ENCODE data around the gene OR5AC2.

OR5AC2 gene

DNA sequence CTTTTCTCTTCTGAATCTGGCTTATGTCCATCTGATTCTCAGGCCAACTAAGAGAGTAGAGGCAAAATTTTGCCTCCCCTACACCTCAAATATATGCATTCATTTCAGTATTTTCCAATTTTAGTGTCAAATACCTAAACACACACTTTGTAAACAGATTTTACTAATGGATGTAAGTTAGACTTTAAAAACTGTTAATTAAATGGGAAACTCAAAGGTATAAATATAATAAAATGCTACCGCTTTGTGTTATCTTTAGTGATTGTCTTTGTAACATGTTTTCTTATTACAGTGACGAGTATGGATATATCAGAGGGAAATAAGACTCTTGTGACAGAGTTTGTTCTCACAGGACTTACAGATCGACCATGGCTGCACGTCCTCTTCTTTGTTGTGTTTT, at the start of gene OR5AC2:
TSS of gene OR5AC2 (plus strand) at position 301 of the 400 bp plus-strand sequence. CDS start at position 301, 0 bp downstream.
- DNase-seq = no peak

- DNase-seq = no peak
Measured at GRCh38 chr3:98038286-98038685, 48.7 kb upstream of the OR5AC2 start.

DNA sequence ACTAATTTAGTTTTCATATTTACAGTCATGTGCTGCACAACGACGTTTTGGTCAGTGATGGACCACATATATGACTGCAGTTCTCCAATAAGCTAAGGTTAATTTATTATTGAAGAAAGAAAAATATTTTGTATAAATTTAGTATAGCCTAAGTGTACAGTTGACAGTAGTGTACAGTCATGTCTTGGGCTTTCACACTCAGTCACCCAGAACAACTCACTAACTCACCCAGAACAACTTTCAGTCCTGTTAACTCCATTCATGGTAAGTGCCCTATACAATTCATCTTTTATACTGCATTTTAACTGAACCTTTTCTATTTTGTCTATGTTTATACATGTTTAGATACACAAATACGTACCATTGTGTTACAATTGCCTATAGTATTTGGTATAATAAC, 48.1 kb upstream of the OR5AC2 start:
- no peak for DNase-seq

DNA sequence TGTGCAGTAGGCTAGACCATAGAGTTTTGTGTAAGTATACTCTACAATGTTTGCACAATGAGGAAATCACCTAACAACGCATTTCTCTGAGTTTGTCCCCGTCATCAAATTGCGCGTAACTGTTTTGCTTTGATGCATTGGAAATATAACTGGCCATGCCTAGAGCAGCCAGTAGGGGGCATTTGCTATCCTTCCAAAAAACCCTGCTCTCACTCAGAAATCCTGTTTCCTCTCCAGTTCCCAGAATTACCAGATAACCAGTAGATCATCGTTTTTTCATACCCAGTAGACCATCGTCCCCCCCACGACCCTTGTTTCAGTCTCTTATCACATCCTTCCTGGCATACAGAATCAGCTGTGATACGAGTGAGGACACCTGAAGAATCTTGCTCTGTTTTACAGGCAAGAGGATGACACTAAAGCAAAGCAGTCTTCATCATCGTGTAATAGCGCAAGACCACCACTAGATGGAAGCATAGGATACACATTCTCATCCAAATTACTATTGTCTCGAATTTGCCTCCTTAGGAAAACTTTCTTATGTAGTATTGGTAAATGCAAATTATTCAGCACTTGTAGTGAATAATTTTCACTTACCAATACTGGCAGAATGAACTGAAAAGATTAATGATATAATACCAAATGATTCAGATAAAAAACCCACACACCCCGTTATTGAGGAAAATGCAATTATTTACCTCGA, 47.5 kb upstream of the OR5AC2 start:
- peak; percentile 73 to 85 for DNase-seq

DNA sequence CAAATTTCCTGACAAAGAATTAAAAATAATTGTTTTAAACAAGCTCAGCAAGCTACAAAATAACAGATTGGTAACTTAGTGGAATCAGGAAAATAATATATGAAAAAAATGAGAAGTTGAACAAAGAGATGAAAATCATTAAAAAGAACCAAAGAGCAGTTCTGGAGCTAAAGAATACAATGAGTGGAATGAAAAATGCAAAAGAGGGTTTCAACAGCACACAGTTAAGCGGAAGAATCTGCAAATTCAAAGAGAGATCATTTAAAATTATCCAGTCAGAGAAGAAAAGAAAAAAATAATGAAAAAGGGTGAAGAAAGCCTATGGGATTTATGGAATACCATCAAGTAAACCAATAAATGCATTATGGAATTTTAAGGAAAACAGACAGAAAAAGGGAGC, 45.6 kb upstream of the OR5AC2 start:
- DNase-seq = no peak

- DNase-seq = no peak
Measured at GRCh38 chr3:98048586-98048985, 38.4 kb upstream of the OR5AC2 start.

DNA sequence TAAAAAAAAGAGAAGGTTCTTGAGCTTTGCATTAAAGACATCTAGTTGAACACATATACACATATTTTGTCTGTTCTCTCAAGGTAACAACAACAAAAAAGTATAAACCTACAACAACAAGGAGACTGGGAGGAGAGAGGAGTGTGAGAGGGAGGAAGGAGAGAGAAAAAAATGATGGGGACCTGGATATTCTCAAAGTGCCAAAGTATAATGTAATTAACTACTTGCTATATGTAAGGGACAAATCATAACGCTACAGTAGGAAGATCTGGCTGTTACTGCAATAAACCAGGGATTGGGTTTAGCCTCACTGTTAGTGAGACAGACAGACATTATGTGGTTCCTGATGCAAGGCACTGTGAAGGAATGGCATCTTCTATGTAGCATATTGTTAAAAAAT, 37.7 kb upstream of the OR5AC2 start:
- no peak for DNase-seq

DNA sequence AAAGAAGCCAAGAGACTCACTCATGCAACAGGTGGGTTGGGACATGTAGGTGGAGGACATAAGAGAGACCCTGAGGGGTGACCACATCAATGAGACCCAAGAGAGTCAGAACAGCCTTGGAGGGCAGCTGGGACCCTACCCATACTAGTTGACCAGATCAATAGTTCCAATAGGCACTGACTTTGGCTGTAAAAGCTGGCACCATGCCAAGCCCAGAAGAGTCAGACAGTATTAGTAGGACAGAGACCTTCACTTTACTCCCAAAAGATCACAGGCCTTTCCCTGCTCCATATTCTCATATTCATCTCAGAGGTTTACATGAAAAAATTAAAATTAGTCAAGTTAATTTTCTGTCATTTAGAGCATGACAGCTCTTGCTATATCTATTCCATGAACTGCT, 30.9 kb upstream of the OR5AC2 start:
- no peak for DNase-seq

GRCh38 chr3:98057631-98058030, 29.3 kb upstream of the OR5AC2 start:
- DNase-seq = no peak

DNA sequence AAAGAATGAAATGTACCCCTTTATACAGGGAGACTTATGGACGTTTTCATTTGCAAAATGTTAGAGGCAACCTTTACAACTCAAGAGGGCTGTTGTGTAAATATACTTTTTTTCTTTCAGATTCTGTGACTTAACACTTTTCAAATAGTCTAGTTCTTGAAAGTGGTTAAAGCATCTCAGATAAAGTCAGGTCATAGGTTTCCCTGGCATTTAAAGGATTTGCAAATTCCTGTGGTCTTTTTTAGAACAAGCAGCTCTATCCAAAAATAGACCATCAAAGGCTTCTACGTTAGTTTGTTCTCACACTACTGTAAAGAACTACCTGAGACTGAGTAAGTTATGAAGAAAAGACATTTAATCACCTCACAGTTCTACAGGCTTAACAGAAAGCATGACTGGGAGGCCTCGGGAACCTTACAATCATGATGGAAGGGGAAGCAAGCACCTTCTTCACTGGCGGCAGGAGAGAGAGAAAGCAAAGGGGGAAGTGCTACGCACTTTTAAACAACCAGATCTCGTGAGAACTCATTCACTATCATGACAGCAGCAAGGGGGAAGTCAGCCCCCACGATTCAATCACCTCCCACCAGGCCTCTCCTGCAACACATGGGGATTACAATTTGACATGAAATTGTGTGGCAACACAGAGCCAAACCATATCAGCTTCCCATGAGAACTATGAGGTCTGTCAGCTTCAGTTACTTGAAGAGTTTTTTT, 28.6 kb upstream of the OR5AC2 start:
- no peak for DNase-seq

DNA sequence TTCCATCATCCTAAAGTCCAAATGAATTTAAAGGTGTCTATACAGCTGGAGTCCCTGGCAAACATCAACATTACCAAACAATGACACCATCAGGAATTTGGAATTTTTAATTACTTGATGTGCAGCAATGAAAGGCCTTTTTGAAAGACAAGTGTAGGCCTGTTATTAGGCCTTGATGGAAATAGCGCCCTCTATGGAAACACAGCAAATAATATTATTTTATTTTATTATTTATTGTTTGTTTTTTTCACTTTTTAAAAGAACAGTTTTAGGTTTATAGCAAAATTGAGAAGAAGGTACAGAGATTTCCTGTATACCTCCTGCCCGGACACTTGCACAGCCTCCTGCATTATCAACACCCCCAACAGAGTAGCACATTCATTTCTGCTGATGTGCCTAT, 18.1 kb upstream of the OR5AC2 start:
- DNase-seq = no peak

GRCh38 chr3:98070840-98071239, 16.1 kb upstream of the OR5AC2 start:
- DNase-seq = no peak

DNA sequence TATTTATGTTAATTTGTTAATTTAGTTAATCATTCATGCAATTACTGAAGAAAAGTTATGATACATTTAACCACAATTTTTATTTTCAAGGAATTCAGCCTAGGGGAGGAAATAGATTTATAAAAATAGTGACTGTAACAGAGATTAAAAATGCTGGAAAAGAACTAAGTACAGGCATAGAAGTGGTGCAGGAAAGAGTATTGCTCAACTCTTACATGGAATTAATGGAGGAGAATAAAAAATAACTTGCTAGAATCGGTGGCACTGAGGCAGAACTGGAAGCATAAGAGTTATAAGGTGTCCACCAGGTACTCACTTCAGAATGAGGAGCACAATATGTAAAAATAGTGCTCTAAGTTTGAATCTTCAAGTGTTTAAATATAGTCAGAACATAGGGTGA, 13.5 kb upstream of the OR5AC2 start:
- DNase-seq = no peak

GRCh38 chr3:98095882-98096281, 8.9 kb downstream of the OR5AC2 start:
- no peak for DNase-seq

DNA sequence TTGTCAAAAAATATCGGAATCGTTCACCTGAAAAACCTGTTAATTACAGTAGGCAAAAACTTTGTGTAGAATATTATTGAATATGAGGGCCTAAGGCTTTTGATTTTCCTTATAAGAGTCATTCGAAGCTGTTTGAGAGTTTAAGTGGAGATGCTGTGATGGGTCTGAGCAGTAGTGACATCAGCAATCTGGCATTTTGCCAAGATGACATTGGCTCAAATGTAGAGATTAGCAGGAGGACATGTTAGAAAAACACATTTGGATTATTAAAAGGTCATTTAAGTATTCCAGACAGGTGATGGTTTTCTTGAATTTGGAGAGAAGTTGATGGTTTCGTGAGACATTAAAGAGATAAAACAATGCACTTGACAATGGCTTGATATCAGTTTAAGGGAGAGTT, 12.9 kb downstream of the OR5AC2 start:
- no peak for DNase-seq

DNA sequence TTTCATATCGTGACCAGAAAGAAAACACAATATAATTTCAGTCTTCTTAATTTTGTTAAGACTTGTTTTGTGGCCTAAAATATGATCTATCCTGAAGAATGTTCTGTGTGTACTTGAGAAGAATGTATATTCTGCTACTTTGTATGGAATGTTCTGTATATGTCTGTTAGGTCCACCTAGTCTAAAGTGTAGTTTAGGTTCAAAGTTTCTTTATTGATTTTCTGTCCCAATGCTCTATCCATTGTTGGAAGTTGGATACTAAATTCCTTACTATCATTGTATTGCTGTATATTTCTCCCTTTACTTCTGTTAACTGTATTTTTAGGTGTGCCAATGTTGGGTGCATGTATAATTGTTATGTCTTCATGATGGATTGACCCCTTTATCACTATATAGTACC, 21.2 kb downstream of the OR5AC2 start:
- DNase-seq = no peak

- no peak for DNase-seq
Measured at GRCh38 chr3:98109807-98110549, 23.0 kb downstream of the OR5AC2 start.

DNA sequence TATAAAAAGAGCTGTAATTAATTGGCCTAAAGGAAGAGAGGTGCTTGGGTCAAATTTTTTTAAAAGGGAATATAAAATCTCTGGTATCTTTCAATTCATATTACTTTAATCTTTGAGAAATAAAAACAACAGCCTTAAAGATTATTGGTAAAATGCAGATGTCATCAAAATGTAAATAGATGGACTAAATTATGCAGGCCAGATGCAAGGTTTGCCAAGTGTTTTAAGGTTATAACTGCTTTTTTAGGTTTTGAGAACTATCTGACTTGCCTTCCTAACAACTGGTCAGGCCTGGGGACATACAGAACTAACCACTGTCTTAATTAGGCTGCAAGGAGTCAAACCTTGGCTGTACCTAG, 23.6 kb downstream of the OR5AC2 start:
- DNase-seq = no peak

- no peak for DNase-seq
Measured at GRCh38 chr3:98114264-98114663, 27.3 kb downstream of the OR5AC2 start.

- DNase-seq = no peak
Measured at GRCh38 chr3:98115717-98116116, 28.7 kb downstream of the OR5AC2 start.

DNA sequence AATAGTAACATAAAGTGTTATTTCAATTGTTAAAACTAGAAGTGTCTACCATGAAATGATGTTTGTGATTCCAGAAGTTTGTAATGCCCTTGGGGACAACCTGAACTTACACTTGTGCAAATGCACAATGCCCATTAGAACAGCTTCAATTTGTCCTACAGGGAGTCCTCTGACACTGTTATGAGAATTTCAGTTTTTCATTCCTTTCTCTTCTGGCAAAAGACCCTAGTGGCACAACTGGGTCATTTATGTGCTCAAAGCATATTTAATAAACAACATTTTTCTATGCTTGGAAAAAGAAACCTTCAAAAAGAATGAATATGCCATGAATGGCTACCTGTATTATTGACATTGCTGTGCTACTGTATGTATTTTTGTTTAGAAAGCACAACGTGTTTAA, 43.4 kb downstream of the OR5AC2 start, which contains the start of gene OR5H1:
TSS of gene OR5H1 (plus strand) at position 301 of the 400 bp plus-strand sequence. CDS start 1,977 bp downstream, outside the sequence.
- DNase-seq = no peak

GRCh38 chr3:98136631-98137030, 49.7 kb downstream of the OR5AC2 start:
- no peak for DNase-seq
